GM12801 (cell line): Measurements from ENCODE around the gene EHMT1.

Source experiments
- CTCF ChIP-seq: IDR thresholded peaks from one replicate; pipeline ENCODE4 v1.5.1; 2011; ENCODE audit warnings: control low read depth; ENCODE audit not compliant: insufficient read length; ENCODE audit errors: extremely low read depth

The EHMT1 gene

GRCh38 chr9:137640862-137641261 lies 22.1 kb downstream of the EHMT1 start:
- no peak for TF ChIP-seq CTCF

GRCh38 chr9:137642118-137642601 lies 23.4 kb downstream of the EHMT1 start:
- no peak for TF ChIP-seq CTCF

GRCh38 chr9:137642892-137643291 lies 24.1 kb downstream of the EHMT1 start:
- TF ChIP-seq CTCF, result no peak

GRCh38 chr9:137643921-137644320 lies 25.1 kb downstream of the EHMT1 start:
- no peak for TF ChIP-seq CTCF

GRCh38 chr9:137645211-137645610 lies 26.4 kb downstream of the EHMT1 start:
- no peak for TF ChIP-seq CTCF

GRCh38 chr9:137646341-137646740 lies 27.5 kb downstream of the EHMT1 start:
- TF ChIP-seq CTCF, result no peak

GRCh38 chr9:137647096-137647714 lies 28.4 kb downstream of the EHMT1 start:
- TF ChIP-seq CTCF, result no peak

GRCh38 chr9:137648396-137648795 lies 29.6 kb downstream of the EHMT1 start:
- no peak for TF ChIP-seq CTCF
